ENCODE data around the gene ARMH2.

The ARMH2 gene

GRCh38 chr6:24838994-24839393, 40.3 kb upstream of the ARMH2 start:
- ATAC-seq = no peak
- TF ChIP-seq SNAI2 (CRISPR knock-in tag; IDR thresholded peaks at IDR 0.05) (no peak), TSHZ2 (CRISPR knock-in tag; IDR thresholded peaks at IDR 0.05) (no peak), ARNTL (CRISPR knock-in tag; IDR thresholded peaks at IDR 0.05; ENCODE audit: borderline replicate concordance, low read depth) (no peak), ZNF8 (CRISPR knock-in tag; IDR thresholded peaks at IDR 0.05) (no peak), CSRNP3 (CRISPR knock-in tag; IDR thresholded peaks at IDR 0.05) (no peak), ZC3H10 (CRISPR knock-in tag; IDR thresholded peaks at IDR 0.05) (no peak), OSR1 (CRISPR knock-in tag; IDR thresholded peaks at IDR 0.05) (no peak), TOX (CRISPR knock-in tag; IDR thresholded peaks at IDR 0.05; ENCODE audit: borderline replicate concordance) (no peak), ISL1 (CRISPR knock-in tag; IDR thresholded peaks at IDR 0.05) (no peak), ZFP3 (CRISPR knock-in tag; IDR thresholded peaks at IDR 0.05) (no peak), PPARA (CRISPR knock-in tag; IDR thresholded peaks at IDR 0.05; ENCODE audit: borderline replicate concordance) (no peak), CREB5 (CRISPR knock-in tag; IDR thresholded peaks at IDR 0.05; ENCODE audit: low read depth) (no peak), RARB (CRISPR knock-in tag; IDR thresholded peaks at IDR 0.05) (no peak), CSDC2 (CRISPR knock-in tag; IDR thresholded peaks at IDR 0.05) (no peak), BACH2 (CRISPR knock-in tag; IDR thresholded peaks at IDR 0.05; ENCODE audit: borderline replicate concordance) (no peak), ZFP30 (CRISPR knock-in tag; IDR thresholded peaks at IDR 0.05) (no peak), GLIS3 (CRISPR knock-in tag; IDR thresholded peaks at IDR 0.05) (no peak)

- TF ChIP-seq TSHZ2 (CRISPR knock-in tag; IDR thresholded peaks at IDR 0.05) (no peak), ZFP30 (CRISPR knock-in tag; IDR thresholded peaks at IDR 0.05) (no peak), ZC3H10 (CRISPR knock-in tag; IDR thresholded peaks at IDR 0.05) (no peak), OSR1 (CRISPR knock-in tag; IDR thresholded peaks at IDR 0.05) (no peak), GLIS3 (CRISPR knock-in tag; IDR thresholded peaks at IDR 0.05) (no peak), ISL1 (CRISPR knock-in tag; IDR thresholded peaks at IDR 0.05) (no peak), SNAI2 (CRISPR knock-in tag; IDR thresholded peaks at IDR 0.05) (no peak), ZFP3 (CRISPR knock-in tag; IDR thresholded peaks at IDR 0.05) (no peak), CREB5 (CRISPR knock-in tag; IDR thresholded peaks at IDR 0.05; ENCODE audit: low read depth) (no peak), BACH2 (CRISPR knock-in tag; IDR thresholded peaks at IDR 0.05; ENCODE audit: borderline replicate concordance) (no peak), ZNF70 (CRISPR knock-in tag; IDR thresholded peaks at IDR 0.05) (no peak), ARNTL (CRISPR knock-in tag; IDR thresholded peaks at IDR 0.05; ENCODE audit: borderline replicate concordance, low read depth) (no peak), TCF4 (CRISPR knock-in tag; IDR thresholded peaks at IDR 0.05; ENCODE audit: borderline replicate concordance) (no peak), ZNF8 (CRISPR knock-in tag; IDR thresholded peaks at IDR 0.05) (no peak), RARB (CRISPR knock-in tag; IDR thresholded peaks at IDR 0.05) (no peak), PATZ1 (CRISPR knock-in tag; IDR thresholded peaks at IDR 0.05; ENCODE audit: borderline replicate concordance) (no peak)
- ATAC-seq = no peak
Observed at GRCh38 chr6:24838081-24838480, 39.4 kb upstream of the ARMH2 start.

Data from SK-N-SH treated with all-trans-retinoic acid at 6 μM for 48 hours (cell line).